HG02588 (cell line): ENCODE data around the gene DUSP5.

Experiments used
- ATAC-seq: cut with Tn5 transposase; IDR thresholded peaks from one replicate; pipeline ENCODE4 v1.9.1; 2021; ENCODE audit warnings: mild to moderate bottlenecking, moderate library complexity; ENCODE audit not compliant: unreplicated experiment

DUSP5 gene

GRCh38 chr10:110540031-110540430, 42.3 kb downstream of the DUSP5 start:
- no peak for ATAC-seq

- ATAC-seq: no peak
These were observed 47.3 kb downstream of the DUSP5 start for GRCh38 chr10:110544958-110545537.

- ATAC-seq: no peak
These were observed 48.4 kb downstream of the DUSP5 start for GRCh38 chr10:110546077-110546476.

GRCh38 chr10:110546499-110547110, 48.9 kb downstream of the DUSP5 start:
- ATAC-seq: no peak

GRCh38 chr10:110547139-110547761, 49.5 kb downstream of the DUSP5 start:
- no peak for ATAC-seq

GRCh38 chr10:110548002-110548401, 50.3 kb downstream of the DUSP5 start:
- no peak for ATAC-seq

DNA sequence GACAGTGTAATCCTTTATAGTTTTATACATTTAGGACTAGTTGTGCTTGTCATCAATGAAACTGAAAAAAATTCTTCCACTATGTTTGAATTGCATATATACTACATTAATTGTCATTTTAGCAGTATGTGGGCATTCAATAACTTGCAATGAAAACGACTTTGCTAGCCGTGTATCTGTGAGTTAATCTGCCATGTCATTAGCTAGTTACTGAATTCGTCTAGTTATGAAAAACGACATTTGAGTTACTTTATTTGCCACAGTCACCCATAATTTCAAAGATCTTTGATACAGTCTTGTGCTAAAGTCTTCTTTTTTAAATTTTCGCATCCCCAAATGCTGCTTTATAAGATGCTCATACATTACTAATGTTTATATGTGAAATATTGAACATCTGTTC, 51.5 kb downstream of the DUSP5 start:
- ATAC-seq: no peak

- no peak for ATAC-seq
These were observed 56.2 kb downstream of the DUSP5 start for GRCh38 chr10:110553905-110554304.

GRCh38 chr10:110556296-110556695, 58.6 kb downstream of the DUSP5 start:
- ATAC-seq: no peak

- no peak for ATAC-seq
These were observed 59.4 kb downstream of the DUSP5 start for GRCh38 chr10:110556969-110557601.

DNA sequence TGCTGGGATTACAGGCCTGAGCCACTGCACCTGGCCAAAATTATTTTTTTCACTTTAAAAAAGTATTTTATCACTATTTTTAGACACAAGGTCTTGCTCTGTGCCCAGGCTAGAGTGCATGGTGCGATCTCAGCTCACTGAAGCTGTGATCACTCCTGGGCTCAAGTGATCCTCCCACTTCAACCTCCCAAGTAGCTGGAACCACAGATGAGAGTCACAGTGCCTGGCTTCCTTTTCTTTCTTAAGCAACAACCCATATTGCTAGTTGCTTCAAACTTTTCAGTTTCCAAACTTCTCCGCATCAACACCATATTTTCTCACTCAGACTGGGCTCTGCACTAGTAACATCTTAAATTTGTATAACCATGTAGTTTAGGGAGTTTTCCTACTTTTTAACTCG, 60.3 kb downstream of the DUSP5 start:
- ATAC-seq: no peak

DNA sequence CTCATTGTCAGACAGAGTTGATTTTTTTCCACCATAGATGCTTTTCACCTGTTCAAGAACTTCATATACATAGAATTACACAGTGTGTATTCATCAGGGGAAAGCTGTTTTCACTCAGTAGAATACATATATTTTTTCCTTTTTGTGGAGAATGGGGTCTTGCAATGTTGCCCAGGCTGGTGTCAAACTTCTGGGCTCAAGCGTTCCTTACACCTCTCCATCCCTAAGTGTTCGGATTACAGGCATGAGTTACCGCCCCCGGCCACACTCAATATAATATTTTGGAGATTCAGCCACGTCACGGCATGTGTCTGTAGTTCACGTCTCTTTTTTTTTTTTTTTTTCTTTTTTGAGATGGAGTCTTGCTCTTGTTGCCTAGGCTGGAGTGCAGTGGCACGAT, 62.3 kb downstream of the DUSP5 start:
- no peak for ATAC-seq
